ENCODE data around the gene CERS6.

DNA sequence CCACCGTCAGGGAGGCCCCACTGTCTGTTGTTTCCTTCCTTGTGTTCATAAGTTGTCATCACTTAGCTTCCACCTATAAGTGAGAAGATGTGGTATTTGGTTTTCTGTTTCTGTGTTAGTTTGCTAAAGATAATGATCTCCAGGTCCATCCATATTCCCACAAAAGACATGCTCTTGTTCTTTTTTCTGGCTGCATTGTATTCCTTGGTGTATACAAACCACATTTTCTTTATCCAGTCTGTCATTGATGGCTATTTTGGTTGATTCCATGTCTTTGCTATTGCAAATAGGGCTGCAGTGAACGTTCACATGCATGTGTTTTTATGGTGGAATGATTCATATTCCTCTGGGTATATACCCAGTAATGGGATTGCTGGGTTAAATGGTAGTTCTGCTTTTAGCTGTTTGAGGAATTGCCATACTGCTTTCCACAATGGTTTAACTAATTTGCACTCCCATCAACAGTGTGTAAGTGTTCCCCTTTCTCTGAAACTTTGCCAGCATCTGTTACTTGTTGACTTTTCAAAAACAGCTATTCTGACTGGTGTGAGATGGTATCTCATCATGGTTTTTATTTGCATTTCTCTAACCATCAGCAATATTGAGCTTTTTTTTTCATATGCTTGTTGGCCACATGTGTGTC is 189.7 kb downstream of the CERS6 start:
- TF ChIP-seq, protein P1, sequence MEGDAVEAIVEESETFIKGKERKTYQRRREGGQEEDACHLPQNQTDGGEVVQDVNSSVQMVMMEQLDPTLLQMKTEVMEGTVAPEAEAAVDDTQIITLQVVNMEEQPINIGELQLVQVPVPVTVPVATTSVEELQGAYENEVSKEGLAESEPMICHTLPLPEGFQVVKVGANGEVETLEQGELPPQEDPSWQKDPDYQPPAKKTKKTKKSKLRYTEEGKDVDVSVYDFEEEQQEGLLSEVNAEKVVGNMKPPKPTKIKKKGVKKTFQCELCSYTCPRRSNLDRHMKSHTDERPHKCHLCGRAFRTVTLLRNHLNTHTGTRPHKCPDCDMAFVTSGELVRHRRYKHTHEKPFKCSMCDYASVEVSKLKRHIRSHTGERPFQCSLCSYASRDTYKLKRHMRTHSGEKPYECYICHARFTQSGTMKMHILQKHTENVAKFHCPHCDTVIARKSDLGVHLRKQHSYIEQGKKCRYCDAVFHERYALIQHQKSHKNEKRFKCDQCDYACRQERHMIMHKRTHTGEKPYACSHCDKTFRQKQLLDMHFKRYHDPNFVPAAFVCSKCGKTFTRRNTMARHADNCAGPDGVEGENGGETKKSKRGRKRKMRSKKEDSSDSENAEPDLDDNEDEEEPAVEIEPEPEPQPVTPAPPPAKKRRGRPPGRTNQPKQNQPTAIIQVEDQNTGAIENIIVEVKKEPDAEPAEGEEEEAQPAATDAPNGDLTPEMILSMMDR (IDR thresholded peaks at IDR 0.05) = no peak
- no peak for TF ChIP-seq POLR2A (IDR thresholded peaks at IDR 0.05)

All from testis (tissue), 2 donors.